Measurements from ENCODE around the gene MAPK12. TPM values are rescaled to one million over a fixed set of nuclear protein-coding genes. Genes with fewer than 3 reads are reported as not detected.

Gene MAPK12
- total and polyA plus RNA-seq, 2 donors (not counting 3 experiments of a cell fraction or from before 2014, with no cell fraction given): 72.3 to 86.8 TPM

DNA sequence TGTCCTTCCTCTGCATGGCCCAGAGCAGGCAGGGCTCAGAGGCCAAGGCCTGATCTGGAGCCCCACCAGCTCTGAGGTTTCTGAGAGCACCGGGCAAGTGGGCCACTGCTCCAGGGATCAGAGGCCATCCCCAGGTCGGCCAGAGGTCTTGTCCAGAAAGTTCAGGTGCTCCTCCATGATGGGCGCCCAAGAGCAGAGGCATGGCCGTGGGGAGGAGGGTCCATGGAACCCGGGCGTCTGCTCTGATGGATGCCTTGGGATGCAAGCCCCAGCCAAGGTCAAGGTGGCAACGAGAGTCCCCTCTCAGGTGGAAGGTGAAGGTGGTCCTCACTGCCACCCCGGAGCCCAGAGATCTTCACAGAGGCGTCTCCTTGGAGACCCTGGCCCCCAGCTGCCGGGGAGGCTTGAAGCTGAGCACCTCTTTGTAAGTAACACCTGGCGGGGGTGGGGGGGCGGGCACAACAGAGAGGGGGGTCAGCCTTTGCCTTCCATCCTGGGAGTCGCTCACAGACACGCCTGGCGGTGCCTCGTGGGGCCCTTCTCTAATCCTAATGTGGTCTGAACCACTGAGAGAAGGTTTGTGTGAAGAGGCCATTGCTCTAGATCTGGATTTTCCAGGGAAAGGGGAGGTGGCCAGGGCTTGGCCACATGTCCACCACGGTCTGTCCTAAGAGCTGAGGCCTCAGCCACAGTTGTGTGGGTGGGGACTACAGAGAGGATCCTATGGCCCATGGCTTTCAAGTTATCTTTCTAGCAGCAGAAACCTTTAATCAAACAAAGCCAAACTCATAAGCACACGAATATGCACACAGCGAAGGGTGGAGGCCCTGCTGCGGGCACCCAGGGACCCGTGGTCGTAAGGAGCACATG lies 8.2 kb downstream of the MAPK12 start:
- Histone ChIP-seq H3K4me1 (ENCODE audit: control insufficient read depth, extremely low read depth, insufficient read depth, low read length) (peaks cover 11% of the 10 kb centered on the region), H3K9ac (replicated peaks; ENCODE audit: extremely low read depth, insufficient read depth, low read length) (no peak overlapping the region), H3K36me3 (ENCODE audit: control insufficient read depth in 2 of 2, extremely low read depth in 1 of 2, insufficient read depth in 2 of 2, low read length in 2 of 2) (peaks cover 0 to 36% of the 10 kb centered on the region in 2 experiments), H3K4me3 (replicated peaks in 1 of 3; ENCODE audit: insufficient read depth in 1 of 3, low read depth in 1 of 3, low read length in 3 of 3) (no peak overlapping the region), H3K79me2 (ENCODE audit: control insufficient read depth, insufficient read depth, low read length) (peaks cover 2% of the 10 kb centered on the region), H3K9me1 (replicated peaks; ENCODE audit: control insufficient read depth, extremely low read depth, insufficient read depth, low read length) (no peaks in the 10 kb centered on the region), H3K27ac (ENCODE audit: insufficient read depth, low read depth, low read length) (no peak overlapping the region), H3K27me3 (ENCODE audit: control insufficient read depth in 2 of 2, insufficient read depth in 2 of 2, low read length in 2 of 2) (no peaks in the 10 kb centered on the region), H2AFZ (ENCODE audit: low read depth, low read length) (no peak overlapping the region), H4K20me1 (replicated peaks; ENCODE audit: control insufficient read depth, extremely low read depth, insufficient read depth, low read length) (no peaks in the 10 kb centered on the region), H3K9me3 (replicated peaks; ENCODE audit: control insufficient read depth, insufficient read depth, low read length) (no peaks in the 10 kb centered on the region), H3K4me2 (ENCODE audit: insufficient read depth, low read length) (no peak overlapping the region)
- FAIRE-seq (no peak), DNase-seq (ENCODE audit: low read depth, low spot score) (no peak)
- TF ChIP-seq, protein P1, sequence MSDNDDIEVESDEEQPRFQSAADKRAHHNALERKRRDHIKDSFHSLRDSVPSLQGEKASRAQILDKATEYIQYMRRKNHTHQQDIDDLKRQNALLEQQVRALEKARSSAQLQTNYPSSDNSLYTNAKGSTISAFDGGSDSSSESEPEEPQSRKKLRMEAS (IDR thresholded peaks at IDR 0.05; ENCODE audit: insufficient read depth, insufficient read length): no peak
- TF ChIP-seq JUN (IDR thresholded peaks at IDR 0.05; ENCODE audit: borderline replicate concordance, insufficient read depth, insufficient read length, low read depth) (no peak), POLR2A (IDR thresholded peaks at IDR 0.05; ENCODE audit: low read depth, low read length) (no peak), MYC (IDR thresholded peaks at IDR 0.05; ENCODE audit: low read depth, low read length) (no peak), GATA2 (IDR thresholded peaks at IDR 0.05; ENCODE audit: insufficient read depth, insufficient read length, low read depth, low read length) (no peak), EZH2 (IDR thresholded peaks at IDR 0.05; ENCODE audit: borderline replicate concordance, low read depth, low read length, severe bottlenecking) (no peak), FOS (IDR thresholded peaks at IDR 0.05; ENCODE audit: borderline replicate concordance, insufficient read depth, low read length) (no peak)
- TF ChIP-seq, protein P2, sequence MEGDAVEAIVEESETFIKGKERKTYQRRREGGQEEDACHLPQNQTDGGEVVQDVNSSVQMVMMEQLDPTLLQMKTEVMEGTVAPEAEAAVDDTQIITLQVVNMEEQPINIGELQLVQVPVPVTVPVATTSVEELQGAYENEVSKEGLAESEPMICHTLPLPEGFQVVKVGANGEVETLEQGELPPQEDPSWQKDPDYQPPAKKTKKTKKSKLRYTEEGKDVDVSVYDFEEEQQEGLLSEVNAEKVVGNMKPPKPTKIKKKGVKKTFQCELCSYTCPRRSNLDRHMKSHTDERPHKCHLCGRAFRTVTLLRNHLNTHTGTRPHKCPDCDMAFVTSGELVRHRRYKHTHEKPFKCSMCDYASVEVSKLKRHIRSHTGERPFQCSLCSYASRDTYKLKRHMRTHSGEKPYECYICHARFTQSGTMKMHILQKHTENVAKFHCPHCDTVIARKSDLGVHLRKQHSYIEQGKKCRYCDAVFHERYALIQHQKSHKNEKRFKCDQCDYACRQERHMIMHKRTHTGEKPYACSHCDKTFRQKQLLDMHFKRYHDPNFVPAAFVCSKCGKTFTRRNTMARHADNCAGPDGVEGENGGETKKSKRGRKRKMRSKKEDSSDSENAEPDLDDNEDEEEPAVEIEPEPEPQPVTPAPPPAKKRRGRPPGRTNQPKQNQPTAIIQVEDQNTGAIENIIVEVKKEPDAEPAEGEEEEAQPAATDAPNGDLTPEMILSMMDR (IDR thresholded peaks at IDR 0.05; ENCODE audit: extremely low read depth in 1 of 2, insufficient read depth in 1 of 2, low read depth in 1 of 2, low read length in 2 of 2): no peak
- dilution Hi-C loops (cut with MboI; ENCODE audit: extremely low pct_ligation_motif_present, low sequenced_read_pairs): no loop called here
- ChIA-PET CTCF (interaction anchor here (0.7 to 4.2 kb wide), 22 partner anchors 9 to 273 kb away, joined by 3 to 60 read pairs (median 5); partner anchors contain the start of genes DENND6B, MAPK11, MAPK12 and SCO2), POLR2A (no interaction called here)
- intact Hi-C loops (cut with micrococcal nuclease): no loop called here
- BruUV-seq (replicated peaks): no TSS peak

All from endothelial cell of umbilical vein (primary cell).